ENCODE data around the gene AUTS2.

AUTS2 gene

GRCh38 chr7:70539617-70540016 is 941.3 kb downstream of the AUTS2 start:
- no peak overlapping the region for H3K4me3 ChIP-seq (replicated peaks; ENCODE audit: insufficient read depth, low read length)
- H3K27me3 ChIP-seq (ENCODE audit: insufficient read depth, poor library complexity, severe bottlenecking) = no peaks in the 10 kb centered on the region
- DNase-seq (ENCODE audit: low read depth in 1 of 2, low spot score in 1 of 2) = no peak
- H3K27ac ChIP-seq (replicated peaks) = no peak overlapping the region
- TF ChIP-seq POLR2AphosphoS5 (IDR thresholded peaks at IDR 0.05; ENCODE audit: low read depth) (no peak), CTCF (IDR thresholded peaks at IDR 0.05; ENCODE audit: insufficient read depth, low read length) (no peak), SPI1 (IDR thresholded peaks at IDR 0.05; ENCODE audit: borderline replicate concordance, low read depth) (no peak), GABPA (IDR thresholded peaks at IDR 0.05; ENCODE audit: low read depth) (no peak), REST (IDR thresholded peaks at IDR 0.05; ENCODE audit: insufficient replicate concordance, low read depth) (no peak)

- no peak overlapping the region for H3K27ac ChIP-seq (replicated peaks)
Observed at GRCh38 chr7:70540641-70541040, 942.4 kb downstream of the AUTS2 start.

More at GRCh38 chr7:70540641-70541040, 942.4 kb downstream of the AUTS2 start:
- TF ChIP-seq REST (IDR thresholded peaks at IDR 0.05; ENCODE audit: insufficient replicate concordance, low read depth) = no peak
- no peak for TF ChIP-seq POLR2AphosphoS5 (IDR thresholded peaks at IDR 0.05; ENCODE audit: low read depth)
- TF ChIP-seq GABPA (IDR thresholded peaks at IDR 0.05; ENCODE audit: low read depth) = no peak
- no peak for TF ChIP-seq SPI1 (IDR thresholded peaks at IDR 0.05; ENCODE audit: borderline replicate concordance, low read depth)
- TF ChIP-seq CTCF (IDR thresholded peaks at IDR 0.05; ENCODE audit: insufficient read depth, low read length) = no peak
- Histone ChIP-seq H3K27me3 (ENCODE audit: insufficient read depth, poor library complexity, severe bottlenecking) (no peaks in the 10 kb centered on the region), H3K4me3 (replicated peaks; ENCODE audit: insufficient read depth, low read length) (no peak overlapping the region)
- no peak for DNase-seq (ENCODE audit: low read depth in 1 of 2, low spot score in 1 of 2)

Measured in HL-60 (cell line).